CD4-positive, alpha-beta T cell treated with Interleukin-4 for 1 hour (primary cell): ENCODE results near the gene PCDHGB2.
A peak's percentile ranks its signal among the peaks of the same experiment; 100 is the strongest.
"Not testable (repeated sequence)": the region's sequence is repeated elsewhere in the genome, so short reads cannot be mapped to it uniquely, and the experiment has no call there.

Source experiments
- DNase-seq, 2 donors: peaks; one replicate each; pipeline ENCODE4 v3.0.0-alpha.2; 2020 to 2022

PCDHGB2 gene

GRCh38 chr5:141351591-141351990, 8.2 kb upstream of the PCDHGB2 start:
- no peak for DNase-seq

GRCh38 chr5:141354900-141355469, 4.8 kb upstream of the PCDHGB2 start, which contains the start of gene PCDHGA4:
TSS of gene PCDHGA4 (plus strand) at chr5:141355021. CDS start at chr5:141355108, 87 bp downstream.
- peak in 1 of 2 donors; percentile 19 for DNase-seq

- no peak for DNase-seq
These were observed 4.2 kb upstream of the PCDHGB2 start for GRCh38 chr5:141355641-141356040.

- no peak for DNase-seq
These were observed 3.7 kb upstream of the PCDHGB2 start for GRCh38 chr5:141356133-141356532.

GRCh38 chr5:141356950-141357349, 2.8 kb upstream of the PCDHGB2 start:
- no peak for DNase-seq

GRCh38 chr5:141360685-141361084, 891 bp downstream of the PCDHGB2 start:
- no peak for DNase-seq

GRCh38 chr5:141362719-141363118, 2.9 kb downstream of the PCDHGB2 start:
- no peak for DNase-seq

GRCh38 chr5:141363952-141364660, 4.3 kb downstream of the PCDHGB2 start, which contains the start of gene PCDHGA5:
TSS of gene PCDHGA5 (plus strand) at chr5:141364162. CDS start at chr5:141364331, 169 bp downstream.
- no peak for DNase-seq

GRCh38 chr5:141366016-141366896, 6.5 kb downstream of the PCDHGB2 start:
- no peak for DNase-seq

- DNase-seq, result peak in 1 of 2 donors; percentile 47
These were observed 10.4 kb downstream of the PCDHGB2 start, which contains the start of gene PCDHGB3 for GRCh38 chr5:141369994-141370848. TSS of gene PCDHGB3 (plus strand) at chr5:141370242. CDS start at chr5:141370395, 153 bp downstream.

GRCh38 chr5:141371572-141372475, 12.0 kb downstream of the PCDHGB2 start:
- no peak for DNase-seq

GRCh38 chr5:141373673-141374317, 14.0 kb downstream of the PCDHGB2 start, which contains the start of gene PCDHGA6:
TSS of gene PCDHGA6 (plus strand) at chr5:141373891. CDS start at chr5:141374084, 193 bp downstream.
- DNase-seq, result no peak

GRCh38 chr5:141374627-141375026, 14.8 kb downstream of the PCDHGB2 start:
- DNase-seq, result no peak

GRCh38 chr5:141375444-141376155, 15.8 kb downstream of the PCDHGB2 start:
- not testable (repeated sequence) for DNase-seq

- peak in 1 of 2 donors; percentile 13 for DNase-seq
These were observed 22.9 kb downstream of the PCDHGB2 start, which contains the start of gene PCDHGA7 for GRCh38 chr5:141382469-141383294. TSS of gene PCDHGA7 (plus strand) at chr5:141382742. CDS start at chr5:141382900, 158 bp downstream.

GRCh38 chr5:141383345-141383744, 23.6 kb downstream of the PCDHGB2 start:
- no peak for DNase-seq

GRCh38 chr5:141384471-141385267, 24.9 kb downstream of the PCDHGB2 start:
- no peak for DNase-seq
